HEK293 (cell line): ENCODE results near the gene DIP2C.

Source experiments
- CTCF ChIA-PET: fragments of 350-600 bp; formaldehyde crosslinking; extraction: SDS; loops from one replicate; lab custom pipeline; 2021; ENCODE audit warnings: antibody characterized with exemption; lab: Yijun Ruan, JAX
- POLR2A ChIA-PET: fragments of 300-600 bp; formaldehyde crosslinking; extraction: SDS; loops from one replicate; lab custom pipeline; 2020; ENCODE audit warnings: antibody characterized with exemption, inconsistent platforms; lab: Yijun Ruan, JAX
- H3K27ac ChIP-seq: fragments of 200-500 bp; sonication (Bioruptor generic); 2 replicates; pipeline ENCODE4 v1.5.1; 2014; ENCODE audit warnings: low read depth, low read length, control low read depth, inconsistent platforms; ENCODE audit errors: extremely low read depth
- H3K36me3 ChIP-seq, 2 experiments: fragments of 200-500 bp in 1 of 2; sonication (Bioruptor generic) in 1 of 2; 1 replicate in 1 of 2; 2 replicates in 1 of 2; pipeline ENCODE4 v1.5.1; 2014 to 2017; ENCODE audit warnings: inconsistent platforms in 2 of 2, low read length in 2 of 2; ENCODE audit not compliant: control insufficient read depth in 2 of 2, insufficient read depth in 1 of 2
- H3K4me1 ChIP-seq: fragments of 200-500 bp; sonication (Bioruptor generic); 2 replicates; pipeline ENCODE4 v1.5.1; 2014; ENCODE audit warnings: mild to moderate bottlenecking, low read length, inconsistent platforms; ENCODE audit not compliant: control insufficient read depth, insufficient read depth
- H3K4me3 ChIP-seq: 2 replicates; pipeline ENCODE4 v1.5.1; 2011; ENCODE audit warnings: low read depth, mild to moderate bottlenecking, control low read depth, low read length, moderate library complexity
- H3K9me3 ChIP-seq: fragments of 200-500 bp; sonication (Bioruptor generic); 2 replicates; pipeline ENCODE4 v1.5.1; 2014; ENCODE audit warnings: low read depth, low read length, inconsistent platforms; ENCODE audit not compliant: control insufficient read depth, insufficient read depth
- KLF7 ChIP-seq: fragments of 450-650 bp; formaldehyde crosslinking; IDR thresholded peaks from 2 replicates; pipeline ENCODE4 v1.5.1; 2016; ENCODE audit warnings: missing biosample characterization, missing genetic modification characterization, borderline replicate concordance
- KLF9 ChIP-seq: fragments of 450-650 bp; formaldehyde crosslinking; IDR thresholded peaks from 2 replicates; pipeline ENCODE4 v1.5.1; 2016; ENCODE audit warnings: missing biosample characterization, missing genetic modification characterization, low read depth
- ZBTB17 ChIP-seq: fragments of 450-650 bp; formaldehyde crosslinking; IDR thresholded peaks from 2 replicates; pipeline ENCODE4 v1.5.1; 2016; ENCODE audit warnings: missing biosample characterization, missing genetic modification characterization
- ZBTB6 ChIP-seq: fragments of 450-650 bp; formaldehyde crosslinking; IDR thresholded peaks from 2 replicates; pipeline ENCODE4 v1.5.1; 2017; ENCODE audit warnings: missing biosample characterization, missing genetic modification characterization
- ZFP41 ChIP-seq: fragments of 450-650 bp; formaldehyde crosslinking; IDR thresholded peaks from 2 replicates; pipeline ENCODE4 v1.5.1; 2016; ENCODE audit warnings: missing biosample characterization, missing genetic modification characterization, borderline replicate concordance
- ZNF10 ChIP-seq: fragments of 450-650 bp; formaldehyde crosslinking; IDR thresholded peaks from 2 replicates; pipeline ENCODE4 v1.5.1; 2017; ENCODE audit warnings: missing biosample characterization, missing genetic modification characterization
- ZNF146 ChIP-seq: fragments of 450-650 bp; formaldehyde crosslinking; IDR thresholded peaks from 2 replicates; pipeline ENCODE4 v1.5.1; 2016; ENCODE audit warnings: missing biosample characterization, missing genetic modification characterization
- ZNF157 ChIP-seq: fragments of 450-650 bp; formaldehyde crosslinking; IDR thresholded peaks from 2 replicates; pipeline ENCODE4 v1.5.1; 2016; ENCODE audit warnings: missing biosample characterization, missing genetic modification characterization
- ZNF223 ChIP-seq: fragments of 450-650 bp; formaldehyde crosslinking; IDR thresholded peaks from 2 replicates; pipeline ENCODE4 v1.5.1; 2016; ENCODE audit warnings: missing biosample characterization, missing genetic modification characterization
- ZNF335 ChIP-seq: fragments of 450-650 bp; formaldehyde crosslinking; conservative IDR thresholded peaks from 2 replicates; pipeline ENCODE4 v1.5.1; 2016; ENCODE audit warnings: missing biosample characterization, missing genetic modification characterization
- ZNF341 ChIP-seq: fragments of 450-650 bp; formaldehyde crosslinking; IDR thresholded peaks from 2 replicates; pipeline ENCODE4; 2016; ENCODE audit warnings: low read depth, missing biosample characterization, missing genetic modification characterization
- ZNF394 ChIP-seq: fragments of 450-650 bp; formaldehyde crosslinking; IDR thresholded peaks from 2 replicates; pipeline ENCODE4 v1.5.1; 2016; ENCODE audit warnings: missing biosample characterization, missing genetic modification characterization, mild to moderate bottlenecking, moderate library complexity, borderline replicate concordance
- ZNF514 ChIP-seq: fragments of 450-650 bp; formaldehyde crosslinking; IDR thresholded peaks from 2 replicates; pipeline ENCODE4 v1.5.1; 2016; ENCODE audit warnings: missing biosample characterization, missing genetic modification characterization
- ZNF530 ChIP-seq: fragments of 450-650 bp; formaldehyde crosslinking; IDR thresholded peaks from 2 replicates; pipeline ENCODE4 v1.5.1; 2016; ENCODE audit warnings: low read depth, missing biosample characterization, missing genetic modification characterization
- ZNF639 ChIP-seq: fragments of 450-650 bp; formaldehyde crosslinking; IDR thresholded peaks from 2 replicates; pipeline ENCODE4 v1.5.1; 2016; ENCODE audit warnings: missing biosample characterization, missing genetic modification characterization
- ZNF670 ChIP-seq: fragments of 450-650 bp; formaldehyde crosslinking; IDR thresholded peaks from 2 replicates; pipeline ENCODE4 v1.5.1; 2016; ENCODE audit warnings: missing biosample characterization, missing genetic modification characterization, low read depth
- ZNF707 ChIP-seq: fragments of 450-650 bp; formaldehyde crosslinking; IDR thresholded peaks from 2 replicates; pipeline ENCODE4 v1.5.1; 2016; ENCODE audit warnings: missing biosample characterization, missing genetic modification characterization
- ZXDB ChIP-seq: fragments of 450-650 bp; formaldehyde crosslinking; IDR thresholded peaks from 2 replicates; pipeline ENCODE4 v1.5.1; 2016; ENCODE audit warnings: missing biosample characterization, missing genetic modification characterization
- TF ChIP-seq, protein P1 (sequence below): fragments of 450-650 bp; formaldehyde crosslinking; IDR thresholded peaks from 2 replicates; pipeline ENCODE4 v1.5.1; 2016; ENCODE audit warnings: missing biosample characterization, missing genetic modification characterization
- TF ChIP-seq, protein P2 (sequence below): fragments of 450-650 bp; formaldehyde crosslinking; IDR thresholded peaks from 2 replicates; pipeline ENCODE4 v1.5.0; 2017; ENCODE audit warnings: missing biosample characterization, missing genetic modification characterization, borderline replicate concordance
- TF ChIP-seq, protein P3 (sequence below): fragments of 450-650 bp; formaldehyde crosslinking; IDR thresholded peaks from 2 replicates; pipeline ENCODE4 v1.5.1; 2017; ENCODE audit warnings: missing biosample characterization, missing genetic modification characterization

DIP2C gene

DNA sequence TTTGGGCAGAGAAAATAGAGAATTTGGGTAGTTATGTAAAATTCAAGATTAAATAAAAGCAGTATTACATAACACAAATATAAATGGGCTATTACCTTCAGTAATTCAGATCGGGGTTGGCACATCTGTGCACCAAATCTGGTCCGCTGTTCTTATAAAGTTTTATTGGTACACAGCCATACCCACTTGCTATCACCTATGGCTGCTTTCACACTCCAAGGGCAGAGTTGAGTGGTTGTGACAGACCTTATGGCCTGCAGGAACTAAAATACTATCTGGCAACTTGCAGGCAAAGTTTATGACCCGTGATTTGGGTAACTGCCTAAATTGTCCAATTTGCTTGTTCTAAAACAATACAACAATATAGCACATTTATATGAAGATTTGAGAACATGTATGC lies 249.3 kb downstream of the DIP2C start:
- H3K9me3 ChIP-seq, result no peaks in the 10 kb centered on the region
- ChIA-PET CTCF (no interaction called here), POLR2A (no interaction called here)
- peaks cover 0 to 11% of the 10 kb centered on the region in 2 experiments; a peak in 1 of 3 replicates for H3K36me3 ChIP-seq
- no peak overlapping the region for H3K4me3 ChIP-seq
- H3K4me1 ChIP-seq, result no peaks in the 10 kb centered on the region
- TF ChIP-seq KLF9 (tag by site-specific recombination), result no peak
- TF ChIP-seq ZNF514 (tag by site-specific recombination), result no peak
- no peak for TF ChIP-seq ZNF157 (tag by site-specific recombination)
- no peak for TF ChIP-seq ZBTB17 (tag by site-specific recombination)
- TF ChIP-seq ZNF223 (tag by site-specific recombination), result no peak
- no peak for TF ChIP-seq ZXDB
- TF ChIP-seq, protein P1, sequence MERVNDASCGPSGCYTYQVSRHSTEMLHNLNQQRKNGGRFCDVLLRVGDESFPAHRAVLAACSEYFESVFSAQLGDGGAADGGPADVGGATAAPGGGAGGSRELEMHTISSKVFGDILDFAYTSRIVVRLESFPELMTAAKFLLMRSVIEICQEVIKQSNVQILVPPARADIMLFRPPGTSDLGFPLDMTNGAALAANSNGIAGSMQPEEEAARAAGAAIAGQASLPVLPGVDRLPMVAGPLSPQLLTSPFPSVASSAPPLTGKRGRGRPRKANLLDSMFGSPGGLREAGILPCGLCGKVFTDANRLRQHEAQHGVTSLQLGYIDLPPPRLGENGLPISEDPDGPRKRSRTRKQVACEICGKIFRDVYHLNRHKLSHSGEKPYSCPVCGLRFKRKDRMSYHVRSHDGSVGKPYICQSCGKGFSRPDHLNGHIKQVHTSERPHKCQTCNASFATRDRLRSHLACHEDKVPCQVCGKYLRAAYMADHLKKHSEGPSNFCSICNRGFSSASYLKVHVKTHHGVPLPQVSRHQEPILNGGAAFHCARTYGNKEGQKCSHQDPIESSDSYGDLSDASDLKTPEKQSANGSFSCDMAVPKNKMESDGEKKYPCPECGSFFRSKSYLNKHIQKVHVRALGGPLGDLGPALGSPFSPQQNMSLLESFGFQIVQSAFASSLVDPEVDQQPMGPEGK, result no peak
- TF ChIP-seq ZNF341 (tag by site-specific recombination), result no peak
- no peak overlapping the region for H3K27ac ChIP-seq

DNA sequence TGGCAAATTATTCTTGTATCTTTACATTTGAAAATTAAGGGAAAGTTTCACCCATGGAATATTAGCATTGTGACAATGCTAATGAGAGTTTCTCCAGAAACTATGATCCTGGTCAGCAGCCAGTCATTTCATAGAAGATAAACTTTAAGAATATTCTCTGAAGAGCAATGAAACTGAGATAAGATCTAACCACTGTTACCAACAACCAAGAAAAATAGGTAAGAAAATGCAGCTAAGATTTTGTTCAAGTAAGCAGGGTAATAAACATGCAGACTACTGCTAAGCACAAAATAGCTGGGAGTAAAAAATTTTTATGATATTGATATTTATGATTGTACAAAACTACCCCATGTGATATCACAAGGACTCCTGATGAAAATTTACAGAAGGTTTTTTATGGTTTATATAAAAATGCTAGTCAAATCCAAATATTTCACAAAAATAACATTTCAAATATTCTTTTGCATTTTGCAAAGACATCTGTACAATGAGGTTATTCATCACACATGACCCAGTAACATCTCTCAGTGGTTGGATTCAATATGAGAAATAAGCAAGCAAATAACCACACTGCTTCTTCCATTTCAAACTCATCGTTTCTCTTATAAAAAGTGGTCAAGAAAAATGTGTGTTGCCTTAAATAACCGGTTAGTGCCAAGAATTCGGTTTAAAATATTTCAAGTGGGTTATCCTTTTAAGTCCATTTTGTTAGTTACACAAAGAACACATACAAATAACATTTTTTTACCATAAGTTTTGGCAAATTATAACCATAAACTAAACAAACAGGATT lies 251.6 kb downstream of the DIP2C start:
- Histone ChIP-seq H3K27ac (no peak overlapping the region), H3K4me3 (no peak overlapping the region), H3K4me1 (no peaks in the 10 kb centered on the region), H3K9me3 (no peaks in the 10 kb centered on the region), H3K36me3 (peaks cover 0 to 11% of the 10 kb centered on the region in 2 experiments; a peak in 2 of 3 replicates)
- ChIA-PET POLR2A (no interaction called here), CTCF (no interaction called here)
- TF ChIP-seq ZFP41 (tag by site-specific recombination) (no peak), ZNF146 (tag by site-specific recombination) (no peak), ZNF10 (tag by site-specific recombination) (no peak), ZNF223 (tag by site-specific recombination) (no peak), KLF7 (tag by site-specific recombination) (no peak), ZNF530 (tag by site-specific recombination) (no peak), ZNF670 (tag by site-specific recombination) (no peak), ZNF394 (tag by site-specific recombination) (no peak), ZNF707 (tag by site-specific recombination) (no peak), ZBTB6 (no peak), ZNF639 (tag by site-specific recombination) (no peak), ZNF335 (tag by site-specific recombination) (no peak)
- TF ChIP-seq, protein P2, sequence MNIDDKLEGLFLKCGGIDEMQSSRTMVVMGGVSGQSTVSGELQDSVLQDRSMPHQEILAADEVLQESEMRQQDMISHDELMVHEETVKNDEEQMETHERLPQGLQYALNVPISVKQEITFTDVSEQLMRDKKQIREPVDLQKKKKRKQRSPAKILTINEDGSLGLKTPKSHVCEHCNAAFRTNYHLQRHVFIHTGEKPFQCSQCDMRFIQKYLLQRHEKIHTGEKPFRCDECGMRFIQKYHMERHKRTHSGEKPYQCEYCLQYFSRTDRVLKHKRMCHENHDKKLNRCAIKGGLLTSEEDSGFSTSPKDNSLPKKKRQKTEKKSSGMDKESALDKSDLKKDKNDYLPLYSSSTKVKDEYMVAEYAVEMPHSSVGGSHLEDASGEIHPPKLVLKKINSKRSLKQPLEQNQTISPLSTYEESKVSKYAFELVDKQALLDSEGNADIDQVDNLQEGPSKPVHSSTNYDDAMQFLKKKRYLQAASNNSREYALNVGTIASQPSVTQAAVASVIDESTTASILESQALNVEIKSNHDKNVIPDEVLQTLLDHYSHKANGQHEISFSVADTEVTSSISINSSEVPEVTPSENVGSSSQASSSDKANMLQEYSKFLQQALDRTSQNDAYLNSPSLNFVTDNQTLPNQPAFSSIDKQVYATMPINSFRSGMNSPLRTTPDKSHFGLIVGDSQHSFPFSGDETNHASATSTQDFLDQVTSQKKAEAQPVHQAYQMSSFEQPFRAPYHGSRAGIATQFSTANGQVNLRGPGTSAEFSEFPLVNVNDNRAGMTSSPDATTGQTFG (tag by site-specific recombination), result no peak
- TF ChIP-seq, protein P3, sequence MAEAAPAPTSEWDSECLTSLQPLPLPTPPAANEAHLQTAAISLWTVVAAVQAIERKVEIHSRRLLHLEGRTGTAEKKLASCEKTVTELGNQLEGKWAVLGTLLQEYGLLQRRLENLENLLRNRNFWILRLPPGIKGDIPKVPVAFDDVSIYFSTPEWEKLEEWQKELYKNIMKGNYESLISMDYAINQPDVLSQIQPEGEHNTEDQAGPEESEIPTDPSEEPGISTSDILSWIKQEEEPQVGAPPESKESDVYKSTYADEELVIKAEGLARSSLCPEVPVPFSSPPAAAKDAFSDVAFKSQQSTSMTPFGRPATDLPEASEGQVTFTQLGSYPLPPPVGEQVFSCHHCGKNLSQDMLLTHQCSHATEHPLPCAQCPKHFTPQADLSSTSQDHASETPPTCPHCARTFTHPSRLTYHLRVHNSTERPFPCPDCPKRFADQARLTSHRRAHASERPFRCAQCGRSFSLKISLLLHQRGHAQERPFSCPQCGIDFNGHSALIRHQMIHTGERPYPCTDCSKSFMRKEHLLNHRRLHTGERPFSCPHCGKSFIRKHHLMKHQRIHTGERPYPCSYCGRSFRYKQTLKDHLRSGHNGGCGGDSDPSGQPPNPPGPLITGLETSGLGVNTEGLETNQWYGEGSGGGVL (tag by site-specific recombination), result no peak
